KG1 (cell line): Measurements from ENCODE around the gene ZDHHC1.
"Not testable (repeated sequence)": the region's sequence is repeated elsewhere in the genome, so short reads cannot be mapped to it uniquely, and the experiment has no call there.

Source experiments
- DNase-seq: peaks from one replicate; lab custom pipeline; 2025; lab: John Stamatoyannopoulos, UW

The ZDHHC1 gene

DNA sequence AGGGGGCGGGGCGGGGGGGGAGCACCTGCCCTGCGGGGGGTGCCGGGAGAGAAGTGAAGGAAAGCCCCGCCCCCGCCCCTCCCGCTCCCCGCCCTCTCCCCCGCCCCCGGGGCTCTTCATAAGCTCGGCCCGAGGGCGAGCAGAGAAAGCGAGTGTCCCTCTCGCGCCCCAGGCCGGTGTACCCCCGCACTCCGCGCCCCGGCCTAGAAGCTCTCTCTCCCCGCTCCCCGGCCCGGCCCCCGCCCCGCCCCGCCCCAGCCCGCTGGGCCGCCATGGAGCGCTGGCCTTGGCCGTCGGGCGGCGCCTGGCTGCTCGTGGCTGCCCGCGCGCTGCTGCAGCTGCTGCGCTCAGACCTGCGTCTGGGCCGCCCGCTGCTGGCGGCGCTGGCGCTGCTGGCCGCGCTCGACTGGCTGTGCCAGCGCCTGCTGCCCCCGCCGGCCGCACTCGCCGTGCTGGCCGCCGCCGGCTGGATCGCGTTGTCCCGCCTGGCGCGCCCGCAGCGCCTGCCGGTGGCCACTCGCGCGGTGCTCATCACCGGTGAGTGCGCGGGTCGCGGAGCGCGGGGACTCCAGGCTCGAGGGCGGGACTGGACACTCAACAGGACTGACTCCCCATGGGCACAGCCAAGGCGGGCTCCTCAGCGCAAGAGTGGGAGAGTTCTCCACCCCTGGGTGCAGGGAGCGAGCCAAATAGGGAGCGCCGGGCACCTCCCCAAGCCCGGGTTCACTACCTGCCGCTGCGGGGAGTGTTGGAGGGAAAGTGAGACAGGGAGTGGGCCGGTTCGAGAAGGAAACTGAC is 14.9 kb upstream of the ZDHHC1 start, which contains the start of gene HSD11B2:
Gene HSD11B2, plus strand, starts transcription at position 145 of the 798 bp plus-strand sequence. Its CDS starts 128 bp downstream, at position 273.
- DNase-seq, result no peak

DNA sequence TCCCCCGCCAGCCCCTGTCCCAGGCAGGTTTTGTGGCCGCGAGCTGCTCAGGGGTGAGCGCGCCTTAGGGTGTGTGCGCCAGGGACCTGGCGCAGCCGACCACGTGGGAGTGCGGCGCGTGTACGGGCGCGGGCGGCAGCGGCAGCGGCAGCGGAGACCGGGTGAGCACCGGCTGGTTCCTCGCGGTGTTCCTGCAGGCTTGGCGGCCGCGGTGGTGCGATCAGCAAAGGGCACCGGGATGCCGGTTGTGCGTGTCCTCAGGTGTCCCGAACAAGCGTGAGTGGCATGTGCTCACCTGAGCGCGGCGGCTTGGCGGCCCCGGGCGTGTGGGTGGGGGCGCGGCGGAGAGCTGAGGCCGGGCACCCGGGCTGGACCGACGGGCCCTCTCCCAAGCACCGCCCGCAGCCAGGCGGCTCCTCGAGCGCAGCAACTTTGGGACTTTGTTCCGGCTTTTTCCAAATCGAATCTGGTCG is 14.3 kb upstream of the ZDHHC1 start:
- DNase-seq, result no peak

DNA sequence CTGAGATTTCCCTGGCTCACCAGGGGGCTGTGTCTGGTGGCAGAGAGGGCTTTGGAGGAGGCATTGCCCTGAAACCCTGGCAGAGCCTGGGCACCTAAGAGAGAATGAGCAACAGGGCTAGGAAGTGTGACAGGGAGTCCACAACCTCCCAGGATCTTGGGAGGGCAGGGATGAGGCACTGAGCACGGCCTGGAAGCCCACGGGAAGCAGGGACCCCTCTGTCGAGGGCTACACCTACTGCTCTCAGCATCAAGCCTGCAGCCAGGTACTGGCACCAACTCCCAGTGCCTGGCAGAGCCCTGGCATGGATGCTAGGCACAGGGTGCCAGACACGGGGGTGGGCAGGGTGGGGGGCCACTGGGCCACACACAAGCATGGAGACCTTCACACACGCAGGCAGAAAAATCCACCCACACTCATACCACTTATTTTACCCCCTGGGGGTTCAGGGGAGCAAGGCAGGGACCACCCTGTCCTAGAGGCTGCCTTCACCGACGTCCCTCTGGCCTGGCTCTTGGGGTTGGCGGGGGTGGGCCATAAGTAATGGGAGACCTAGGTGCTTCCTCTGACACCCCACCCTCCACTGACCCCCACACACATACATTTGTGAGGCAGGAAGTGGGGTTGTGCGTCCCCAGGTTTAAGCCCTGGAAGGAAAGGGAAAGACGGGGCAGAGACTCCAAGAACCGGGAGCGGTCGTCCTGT is 13.7 kb upstream of the ZDHHC1 start:
- no peak for DNase-seq

DNA sequence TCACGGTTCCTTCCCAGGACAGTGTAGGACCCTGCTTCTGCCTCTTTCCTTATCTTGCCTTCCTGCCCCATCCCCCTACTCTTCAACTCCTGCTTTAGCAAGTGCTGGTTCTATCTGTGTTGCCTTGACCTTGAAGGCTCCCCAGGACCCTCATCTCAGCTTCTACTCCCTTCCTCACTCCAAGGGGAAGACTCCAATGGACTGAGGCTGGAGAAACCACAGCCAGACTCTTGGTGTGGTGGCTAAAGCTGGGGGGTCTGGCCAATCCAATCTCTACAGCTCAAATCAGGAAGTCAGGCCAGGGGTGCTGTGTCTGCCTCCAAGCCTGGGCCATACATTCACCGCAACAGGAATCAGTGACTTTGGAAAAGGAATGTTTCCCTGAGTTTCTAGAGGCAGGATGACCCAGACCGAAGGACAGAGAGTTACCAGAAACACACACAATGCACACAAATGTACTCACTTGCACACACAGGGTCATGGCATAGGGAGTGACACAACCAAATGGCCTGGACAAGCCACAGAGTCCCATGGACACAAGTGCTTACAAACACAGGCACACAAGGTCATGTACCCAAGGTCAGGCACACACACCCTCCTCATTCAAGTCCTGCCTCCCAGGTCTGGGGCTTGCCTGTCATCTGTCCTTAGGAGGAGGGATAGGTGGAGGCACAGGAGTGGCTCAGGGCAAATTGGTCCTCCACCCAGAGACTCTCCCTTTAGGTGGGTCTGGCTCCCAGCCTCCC is 12.9 kb upstream of the ZDHHC1 start:
- no peak for DNase-seq

DNA sequence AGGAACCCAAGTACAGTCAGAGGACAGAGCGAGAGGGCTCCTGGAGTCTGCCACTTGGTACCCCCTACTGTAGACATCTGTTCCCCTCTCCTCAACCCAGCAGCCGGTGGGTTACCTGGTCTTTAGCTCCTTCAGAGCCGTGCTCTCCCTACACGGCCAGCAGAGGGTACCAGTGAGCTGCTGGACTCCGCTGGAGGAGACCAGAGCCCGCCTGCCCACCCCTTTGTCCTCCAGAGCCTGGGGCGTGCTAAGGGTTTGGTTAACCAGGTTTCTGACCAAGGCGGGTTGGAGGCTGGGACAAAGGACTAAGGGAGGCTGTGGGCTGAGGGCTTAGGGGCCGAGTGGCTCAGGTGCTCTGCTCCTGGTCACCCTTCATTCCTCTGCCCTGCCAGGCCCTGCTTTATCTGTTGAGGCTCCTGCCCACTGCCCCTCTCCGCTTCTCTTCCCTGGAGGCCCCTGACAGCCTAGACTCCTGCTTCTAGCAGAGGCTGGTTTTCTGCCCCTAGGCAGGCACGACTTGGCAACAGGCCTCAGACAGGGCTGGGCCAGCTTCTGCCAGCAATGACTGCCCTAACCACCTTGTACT is 12.0 kb upstream of the ZDHHC1 start:
- DNase-seq, result no peak

DNA sequence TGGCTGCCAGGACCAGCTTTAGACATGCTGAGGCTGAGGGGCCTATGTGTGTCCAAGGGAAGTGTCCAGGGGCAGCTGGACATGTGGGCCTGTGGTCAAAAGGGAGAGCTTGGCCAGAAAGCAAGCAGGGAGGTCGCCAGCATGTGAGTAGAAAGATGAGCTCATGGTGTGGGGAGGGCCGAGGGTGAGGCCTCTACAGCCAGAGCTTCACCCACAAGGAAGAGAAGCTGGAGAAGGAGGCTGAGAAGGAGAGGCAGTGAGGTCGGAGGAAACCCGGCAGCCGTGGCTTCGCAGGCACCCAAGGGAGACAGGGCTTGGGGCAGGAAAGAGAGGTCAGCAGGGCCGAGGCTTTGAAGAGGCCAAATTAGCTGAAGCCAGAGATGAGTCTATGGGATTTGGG is 10.7 kb upstream of the ZDHHC1 start:
- DNase-seq, result no peak

DNA sequence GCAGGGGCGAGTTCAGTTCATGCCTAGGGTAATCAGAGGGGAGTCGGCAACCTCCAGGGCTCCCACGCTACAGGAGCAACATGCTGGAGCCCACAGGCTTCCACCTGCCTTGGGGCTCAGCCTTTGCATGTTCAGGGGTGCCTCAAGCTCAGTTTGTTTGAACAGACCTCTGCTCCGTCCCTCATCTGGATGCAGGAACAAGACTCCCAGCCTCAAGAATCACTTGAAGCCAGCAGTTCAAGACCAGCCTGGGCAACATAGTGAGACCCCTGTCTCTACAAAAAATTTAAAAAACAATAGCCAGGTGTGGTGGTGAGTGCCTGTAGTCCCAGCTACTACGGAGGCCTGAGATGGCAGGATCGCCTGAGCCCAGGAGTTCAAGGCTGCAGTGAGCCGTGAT is 9.7 kb upstream of the ZDHHC1 start:
- no peak for DNase-seq

DNA sequence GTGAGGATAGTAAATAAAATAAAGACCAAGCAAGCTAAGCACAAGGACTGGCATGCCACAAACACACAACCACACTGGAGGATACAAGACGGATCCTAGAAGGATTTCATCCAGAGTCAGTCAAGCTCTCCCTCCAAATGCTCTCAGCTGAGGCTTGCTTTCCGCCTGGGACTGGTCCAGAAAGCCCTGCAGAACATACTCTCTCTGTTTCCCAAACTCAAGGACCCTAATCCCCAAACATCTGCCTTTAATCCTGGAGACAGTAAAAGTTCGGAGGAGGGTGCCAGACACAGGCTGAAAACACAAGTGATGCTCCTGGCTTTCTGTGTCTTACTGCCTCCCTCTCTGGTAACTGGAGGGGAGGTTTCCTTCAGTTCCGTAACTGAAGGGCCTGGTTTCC is 9.3 kb upstream of the ZDHHC1 start:
- DNase-seq, result no peak

DNA sequence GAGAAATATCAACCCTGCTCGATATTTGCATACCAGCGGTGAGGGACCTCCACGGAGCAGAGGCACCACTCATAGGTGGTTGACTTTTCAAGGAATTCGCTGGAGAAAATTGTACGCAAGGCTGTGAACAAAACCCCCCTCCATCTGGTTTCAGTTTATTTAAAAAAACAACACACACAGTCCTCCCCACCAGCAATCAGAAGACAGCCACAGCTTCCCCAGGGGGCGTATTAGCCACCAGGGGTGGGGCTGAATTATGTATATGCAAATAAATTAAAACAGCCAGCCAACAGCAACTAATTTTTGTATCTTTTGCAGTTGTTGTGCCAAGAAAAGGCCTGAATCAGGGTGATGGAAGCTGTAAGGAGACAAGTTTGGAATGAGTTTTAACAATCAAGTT is 8.8 kb upstream of the ZDHHC1 start:
- DNase-seq, result no peak

DNA sequence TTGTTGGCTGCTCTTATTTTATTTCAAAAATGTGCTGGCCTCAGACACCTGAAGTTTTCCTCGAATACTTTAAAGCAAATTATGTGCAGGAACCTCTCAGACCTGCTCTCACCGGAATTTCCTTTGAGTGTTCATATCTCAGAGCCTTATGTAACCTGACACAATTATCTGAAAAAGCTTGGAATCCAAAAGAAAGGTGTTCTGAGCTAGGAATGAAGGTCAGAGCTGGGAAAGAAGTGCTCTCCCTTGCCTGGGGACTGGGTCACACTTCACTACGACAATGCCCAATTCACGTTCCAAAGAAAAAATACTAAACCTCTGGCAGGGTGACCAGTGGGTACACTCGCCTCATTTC is 8.0 kb upstream of the ZDHHC1 start:
- DNase-seq, result no peak

DNA sequence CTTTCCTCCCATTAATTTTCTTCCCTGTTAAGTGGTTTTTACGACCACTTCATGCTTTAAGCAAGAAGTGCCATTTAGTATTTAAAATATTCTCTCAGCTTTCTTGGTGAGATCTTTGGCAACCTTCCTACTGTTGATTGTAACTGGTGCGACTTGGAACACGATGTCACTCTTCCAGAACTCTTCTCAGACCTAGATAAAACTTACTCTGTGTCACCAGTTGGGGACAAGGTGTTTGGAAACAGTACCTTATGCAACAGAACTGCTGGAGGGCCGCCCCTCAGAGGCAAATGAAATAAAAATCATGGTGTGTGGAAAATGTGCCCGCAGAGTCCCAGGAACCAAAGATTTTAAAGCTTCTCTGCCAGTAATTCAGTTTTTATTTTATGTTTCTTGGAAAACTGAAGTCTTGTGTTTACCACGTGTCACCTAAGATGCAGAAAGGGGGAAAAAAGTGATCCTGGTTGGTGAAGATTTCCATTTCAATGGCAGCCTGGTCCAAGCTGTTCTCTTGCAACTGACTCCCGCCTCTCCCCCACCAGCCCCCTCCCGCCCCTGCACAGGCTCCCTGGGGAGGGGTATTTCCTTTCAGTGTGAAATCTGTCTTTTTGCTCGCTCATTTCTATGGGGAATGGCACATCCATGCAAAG is 7.5 kb upstream of the ZDHHC1 start:
- no peak for DNase-seq

DNA sequence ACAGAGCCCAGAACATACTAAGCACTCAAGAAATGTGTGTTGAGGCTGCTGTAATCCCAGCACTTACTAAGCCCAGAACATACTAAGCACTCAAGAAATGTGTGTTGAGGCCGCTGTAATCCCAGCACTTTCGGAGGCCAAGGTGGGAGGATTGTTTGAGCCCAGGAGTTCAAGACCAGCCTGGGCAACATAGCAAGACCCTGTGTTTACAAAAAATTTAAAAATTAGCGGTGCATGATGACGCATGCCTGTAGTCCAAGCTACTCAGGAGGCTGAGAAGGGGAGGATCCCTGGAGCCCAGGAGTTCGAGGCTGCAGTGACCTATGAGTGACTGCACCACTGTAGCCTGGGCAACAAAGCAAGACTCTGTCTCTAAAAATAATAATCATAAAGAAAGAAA is 6.7 kb upstream of the ZDHHC1 start:
- DNase-seq, result no peak

DNA sequence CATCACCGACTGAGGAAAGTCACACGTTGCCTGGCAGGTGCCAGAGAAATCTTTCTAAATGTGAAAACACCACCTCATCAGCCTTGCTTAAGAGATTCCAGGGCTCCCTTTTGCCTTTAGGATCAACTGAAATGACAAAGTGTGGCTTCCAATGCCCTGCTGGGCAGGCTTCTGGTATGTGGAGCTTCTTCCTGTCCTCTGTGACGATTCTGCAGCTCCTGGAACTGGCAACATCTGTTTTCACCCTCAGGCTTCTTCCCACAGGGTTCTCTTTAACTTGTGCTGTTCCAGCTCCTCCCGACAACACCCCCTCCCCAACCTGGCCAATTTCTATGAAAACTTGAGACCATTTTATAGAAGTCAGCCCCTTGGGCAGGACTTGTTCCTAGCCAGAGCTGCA is 4.8 kb upstream of the ZDHHC1 start:
- DNase-seq, result no peak

DNA sequence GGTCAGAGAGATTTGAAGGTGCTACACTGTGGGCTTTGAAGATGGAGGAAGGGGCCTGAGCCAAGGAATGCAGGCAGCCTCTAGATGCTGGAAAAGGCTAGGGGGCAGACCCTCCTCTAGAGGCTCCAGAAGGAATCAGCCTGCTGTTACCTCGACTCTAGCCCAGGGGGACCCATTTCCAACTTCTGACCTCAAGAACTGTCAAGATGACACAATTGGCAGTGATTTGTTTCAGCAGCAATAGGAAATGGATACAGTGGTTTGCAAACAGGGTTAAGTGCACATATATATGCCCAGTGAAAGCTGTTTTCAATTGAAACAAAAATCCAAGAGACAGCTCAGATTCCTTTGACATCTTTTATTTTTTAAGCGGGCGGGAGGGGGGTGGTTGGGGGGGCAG is 3.7 kb upstream of the ZDHHC1 start:
- no peak for DNase-seq

DNA sequence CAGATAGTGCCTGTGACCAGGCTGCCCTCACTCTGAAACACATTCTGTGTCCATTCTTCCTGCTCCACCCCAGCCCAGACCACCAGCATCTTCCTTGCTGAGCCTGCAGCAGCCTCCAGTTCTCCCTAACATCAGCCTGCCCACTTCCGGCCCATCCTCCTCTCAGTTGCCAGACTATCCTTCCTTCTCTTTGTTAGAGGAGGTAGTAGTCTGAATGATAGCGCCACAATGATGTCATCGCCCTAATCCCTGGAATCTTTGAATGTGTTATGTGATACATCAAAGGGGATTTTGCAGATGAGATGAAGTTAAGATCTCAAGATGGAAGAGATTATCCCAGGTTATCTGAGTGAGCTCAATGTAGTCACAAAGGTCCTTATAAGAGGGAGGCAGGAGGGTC is 3.2 kb upstream of the ZDHHC1 start:
- DNase-seq, result no peak

DNA sequence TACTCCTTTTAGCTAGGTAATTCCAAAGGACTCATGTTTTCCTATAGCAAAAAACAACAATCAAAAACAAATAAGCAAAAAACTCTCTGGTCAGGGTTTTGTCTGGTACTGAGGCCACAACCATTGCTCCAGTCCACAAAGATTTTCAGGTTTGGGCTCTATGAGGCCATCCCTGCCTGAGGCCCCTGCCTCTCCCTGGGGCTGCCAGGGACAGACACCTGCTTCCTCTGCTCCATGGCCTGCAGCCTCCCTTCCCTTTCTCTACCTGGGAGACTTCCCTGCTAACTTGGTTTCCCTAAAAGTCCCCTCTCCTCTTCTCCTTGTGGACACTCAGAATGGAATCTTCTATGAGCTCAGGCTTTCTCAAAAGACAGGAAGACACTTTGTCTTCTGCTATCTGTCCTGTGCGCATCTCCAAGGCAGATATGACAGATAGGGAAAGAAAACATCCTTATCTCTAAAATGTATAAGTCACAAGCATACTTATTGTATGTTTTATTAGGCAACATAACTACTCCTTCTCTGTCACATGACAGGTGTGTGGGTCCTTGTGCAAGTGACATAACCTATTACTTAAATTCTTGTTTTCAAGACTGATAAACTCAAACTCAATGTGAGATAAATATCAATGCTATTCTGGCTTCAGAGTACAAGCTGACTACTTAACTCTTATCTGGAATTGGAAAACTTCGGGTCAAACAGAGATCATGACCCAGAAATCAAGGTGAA is 1.2 kb upstream of the ZDHHC1 start:
- no peak for DNase-seq

DNA sequence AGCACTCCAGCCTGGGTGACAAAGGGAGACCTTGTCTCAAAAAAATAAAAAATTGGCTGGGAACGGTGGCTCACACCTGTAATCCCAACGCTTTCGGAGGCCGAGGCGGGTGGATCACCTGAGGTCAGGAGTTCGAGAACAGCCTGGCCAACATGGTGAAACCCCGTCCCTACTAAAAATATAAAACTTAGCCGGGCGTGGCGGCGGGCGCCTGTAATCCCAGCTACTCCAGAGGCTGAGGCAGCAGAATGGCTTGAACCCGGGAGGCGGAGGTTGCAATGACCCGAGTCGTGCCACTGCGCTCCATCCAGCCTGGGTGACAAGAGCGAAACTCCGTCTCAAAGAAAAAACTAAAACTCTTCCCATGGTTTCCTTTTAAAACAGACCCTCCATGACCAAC is 856 bp downstream of the ZDHHC1 start:
- DNase-seq, result not testable (repeated sequence)

DNA sequence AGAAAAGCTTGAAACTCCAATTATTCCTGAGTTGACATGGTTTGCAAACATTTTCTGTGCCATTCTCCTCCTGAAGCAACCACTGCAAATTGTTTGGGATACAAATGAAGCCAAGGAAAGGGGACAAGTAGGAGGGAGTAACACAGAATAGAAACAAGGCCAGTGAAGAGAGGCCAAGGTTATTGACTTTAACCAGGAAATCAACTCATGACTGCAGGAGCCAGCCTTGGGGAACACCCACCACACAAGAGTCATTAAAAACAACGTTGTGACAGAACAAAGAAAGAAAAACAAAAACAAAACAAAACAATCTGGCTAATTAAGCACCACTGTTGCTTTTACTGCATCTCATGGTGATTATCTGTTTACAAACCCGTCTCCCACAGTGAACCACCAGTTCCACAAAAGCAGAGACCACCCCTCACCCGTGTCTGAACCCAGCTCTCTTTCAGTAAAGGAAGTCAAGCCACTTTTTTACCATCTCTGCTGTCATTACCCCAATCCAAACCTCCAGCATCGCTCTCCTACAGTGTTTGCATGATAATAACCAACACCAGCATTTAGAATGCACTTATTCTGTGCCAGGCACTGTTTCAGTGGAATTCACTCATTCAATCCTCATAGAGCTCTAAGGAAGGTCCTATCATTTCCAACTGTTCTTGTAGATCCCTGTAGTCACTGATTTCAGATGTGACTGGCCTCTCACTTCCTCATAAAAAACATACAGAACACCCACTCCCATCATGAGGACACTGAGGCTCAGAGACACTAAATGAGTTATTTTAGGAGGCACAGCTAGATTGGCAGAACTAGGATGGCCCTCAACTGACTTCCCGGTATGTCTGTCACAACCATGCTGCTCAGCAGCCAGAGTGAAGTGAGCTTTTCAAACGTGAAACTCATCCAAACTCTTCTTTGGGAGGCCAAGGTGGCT is 2.0 kb downstream of the ZDHHC1 start:
- DNase-seq, result no peak

DNA sequence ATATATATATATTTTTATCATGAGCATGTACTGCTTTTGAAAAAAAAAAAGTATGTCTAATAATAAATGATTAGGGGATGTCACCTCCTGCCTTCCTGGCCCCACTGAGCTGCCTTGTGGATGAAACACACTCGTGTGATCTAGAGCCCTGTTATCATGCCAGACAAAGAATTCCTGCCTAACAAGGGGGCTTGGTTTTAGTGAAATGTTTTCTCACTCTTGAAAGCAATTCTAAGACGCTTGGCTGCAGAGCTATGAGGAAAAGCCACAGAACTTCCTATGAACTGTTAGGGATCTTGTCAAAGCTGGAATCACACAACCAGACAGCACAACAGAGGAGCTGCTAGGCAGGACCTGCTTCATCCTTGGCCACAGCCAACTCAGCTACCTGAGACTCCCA is 4.0 kb downstream of the ZDHHC1 start:
- no peak for DNase-seq

DNA sequence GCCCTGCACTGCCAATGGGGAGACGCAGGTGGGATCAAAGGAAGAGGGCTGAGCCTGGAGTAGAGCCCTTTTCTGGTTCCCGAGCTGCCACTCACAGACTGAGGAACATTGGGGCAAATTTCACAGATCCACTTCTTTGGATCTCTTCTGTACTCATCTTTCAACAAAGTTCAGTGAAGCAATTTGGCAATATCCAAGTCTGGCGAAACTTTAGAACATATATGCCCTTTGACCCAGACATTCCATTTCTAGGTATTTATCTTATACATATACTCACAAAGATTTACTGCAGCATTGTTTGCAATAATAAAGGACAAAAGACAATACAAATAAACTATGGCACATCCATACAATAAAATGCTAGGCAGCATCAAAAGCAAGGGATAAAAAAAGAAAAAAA is 4.9 kb downstream of the ZDHHC1 start:
- no peak for DNase-seq
